Germinal center (tissue), 1 donor: ENCODE measurements around the gene CYTH2.

Source experiments
- DNase-seq: peaks from one replicate; pipeline ENCODE4 v3.0.0; 2012; ENCODE audit warnings: mixed read lengths, low spot score

The CYTH2 gene

GRCh38 chr19:48496959-48497727 lies 28.0 kb downstream of the CYTH2 start:
- DNase-seq: no peak

DNA sequence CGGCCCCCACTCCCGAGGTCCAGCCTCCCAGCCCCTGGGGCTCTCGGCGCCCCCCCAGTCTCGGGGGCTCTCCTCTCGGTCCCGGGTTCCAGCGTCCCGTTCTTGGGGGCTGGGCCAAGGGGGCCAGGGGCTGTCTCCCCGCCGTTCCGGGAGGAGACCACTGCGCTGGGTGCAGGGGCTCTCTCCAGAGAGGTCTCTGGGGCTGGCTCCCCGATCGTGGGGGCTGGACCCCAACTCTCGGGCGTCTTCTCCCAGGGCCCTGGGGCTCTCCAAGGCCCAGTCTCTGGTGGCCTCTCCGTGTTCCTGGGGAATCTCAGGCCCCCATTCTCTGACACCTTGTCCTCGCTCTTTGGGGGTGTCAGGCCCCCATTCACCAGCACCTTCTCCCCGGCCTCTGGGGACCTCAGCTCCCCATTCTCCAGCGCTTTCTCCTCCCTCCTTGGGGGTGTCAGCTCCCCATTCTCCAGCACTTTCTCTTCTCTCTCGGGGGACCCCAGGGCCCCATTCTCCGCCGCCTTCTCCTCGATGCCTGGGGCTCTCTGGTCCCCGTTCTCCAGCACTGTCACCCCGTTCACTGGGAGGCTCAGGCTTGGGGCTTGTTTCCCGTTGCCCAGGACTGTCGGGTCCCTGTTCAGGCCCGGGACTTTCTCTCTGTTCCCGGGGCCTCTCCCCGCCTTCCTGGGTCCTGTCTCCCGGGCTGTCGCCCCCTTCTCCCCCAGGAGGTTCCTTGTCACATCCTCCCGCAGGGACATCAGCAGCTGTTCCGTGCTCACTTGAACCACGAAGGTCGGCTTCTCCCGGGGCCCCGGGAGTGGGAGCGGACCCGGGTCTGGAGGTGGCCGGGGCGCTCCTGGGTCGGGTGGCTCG lies 28.8 kb downstream of the CYTH2 start:
- no peak for DNase-seq

DNA sequence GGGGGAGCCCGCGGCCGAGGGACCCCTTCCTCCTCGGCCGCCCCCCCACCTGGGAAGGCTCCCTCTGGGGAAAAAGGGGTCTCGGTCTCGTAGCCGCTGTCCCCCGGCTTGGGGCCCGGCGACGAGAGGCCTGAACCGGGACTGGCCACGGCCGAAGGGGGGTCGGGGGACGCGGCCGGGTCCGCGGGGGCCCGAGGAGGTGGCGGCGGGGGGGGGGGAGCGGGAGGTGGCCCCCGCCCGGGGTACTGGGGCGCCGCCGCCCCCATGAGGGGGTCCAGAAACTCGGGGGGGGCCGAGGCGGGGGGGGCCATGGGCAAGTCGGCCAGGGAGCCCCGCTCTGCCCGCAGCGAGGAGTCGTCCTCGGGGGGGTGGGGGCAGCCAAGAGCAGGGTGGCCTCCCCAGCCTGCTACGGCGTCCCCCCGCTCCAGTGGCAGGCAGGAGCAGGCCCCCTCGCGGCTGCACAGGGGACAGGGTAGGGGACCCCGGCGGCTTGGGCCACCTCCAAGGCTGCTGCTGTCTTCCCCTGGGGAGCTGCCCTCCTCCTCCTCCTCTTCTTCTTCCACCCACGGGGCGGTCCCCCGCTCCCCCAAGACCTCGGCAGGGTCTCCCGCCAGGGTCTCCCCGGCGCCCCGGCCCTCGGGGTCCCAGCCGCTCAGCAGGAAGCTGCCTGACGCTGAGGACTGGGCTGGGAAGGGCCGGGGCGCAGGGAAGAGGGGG lies 29.6 kb downstream of the CYTH2 start:
- no peak for DNase-seq

DNA sequence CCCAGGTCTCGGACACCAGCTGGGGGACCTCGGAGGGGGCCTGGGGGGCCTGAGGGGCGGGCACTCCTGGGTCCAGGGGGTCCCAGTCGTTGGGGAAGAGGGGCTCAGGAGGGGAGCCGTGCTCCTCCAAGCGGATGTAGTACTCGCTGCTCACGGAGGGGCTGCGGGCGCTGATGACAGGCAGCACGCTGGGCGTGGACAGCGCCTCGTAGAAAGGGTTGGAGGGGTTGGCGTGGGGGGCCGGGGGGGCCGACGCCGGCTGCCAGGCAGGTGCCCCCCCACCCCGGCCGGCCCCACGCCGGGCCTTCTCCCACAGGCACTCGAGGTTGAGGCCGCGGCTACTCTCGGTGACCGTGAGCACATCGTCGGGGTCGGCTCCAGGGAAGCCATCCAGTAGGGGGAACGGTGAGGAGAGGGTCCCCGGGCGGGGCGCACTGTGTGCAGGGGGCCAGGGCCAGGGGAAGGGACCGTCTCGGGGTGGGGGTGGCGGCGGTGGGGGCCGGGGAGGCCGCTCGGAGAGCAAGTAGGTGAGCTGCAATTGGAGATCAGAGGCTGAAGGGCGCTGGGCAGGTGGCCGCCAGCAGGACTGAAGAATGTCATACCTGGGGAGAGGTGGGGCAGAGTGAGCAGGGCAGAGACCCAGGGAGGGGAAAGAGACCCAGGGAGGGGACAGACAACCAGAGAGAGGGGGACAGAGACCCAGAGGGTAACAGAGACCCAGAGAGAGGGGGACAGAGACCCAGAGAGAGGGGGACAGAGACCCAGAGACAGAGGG lies 30.3 kb downstream of the CYTH2 start:
- no peak for DNase-seq

- no peak for DNase-seq
Measured at GRCh38 chr19:48500830-48501493, 31.8 kb downstream of the CYTH2 start.

- DNase-seq: peak; percentile 76
Measured at GRCh38 chr19:48501494-48502349, 32.6 kb downstream of the CYTH2 start.

DNA sequence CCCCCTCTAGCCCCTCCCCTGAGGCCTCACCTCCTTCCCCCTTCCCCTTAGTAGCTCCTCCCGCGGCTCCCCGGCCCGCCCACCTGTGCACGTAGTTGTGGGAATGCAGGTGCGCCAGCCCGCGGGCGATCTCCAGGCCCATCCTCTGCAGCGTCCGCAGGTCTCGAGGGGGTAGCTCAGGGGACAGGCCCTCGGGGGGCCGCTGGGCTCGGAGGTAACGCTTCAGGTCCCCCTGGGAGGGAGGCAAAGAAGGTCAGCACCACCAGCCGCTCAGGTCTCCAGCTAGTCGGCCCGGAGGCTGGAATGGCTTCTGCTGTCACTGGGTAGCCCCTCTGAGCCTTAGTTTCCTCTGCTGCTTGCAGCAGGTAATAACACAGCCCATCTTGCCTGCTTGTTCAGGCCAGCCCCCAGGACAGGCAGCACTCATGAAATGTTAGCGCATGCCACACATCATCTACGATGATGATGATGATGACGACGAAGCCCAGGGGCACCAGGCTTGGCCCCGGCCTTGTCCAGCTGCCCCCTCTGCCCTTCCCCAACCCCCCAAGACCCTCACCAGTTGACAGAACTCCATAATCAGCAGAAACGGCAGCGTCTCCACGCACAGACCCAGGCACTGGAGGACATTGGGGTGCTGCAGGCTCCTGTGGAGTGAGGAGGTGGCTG lies 33.3 kb downstream of the CYTH2 start:
- peak; percentile 87 for DNase-seq

- peak; percentile 49 for DNase-seq
Measured at GRCh38 chr19:48506138-48506733, 37.1 kb downstream of the CYTH2 start.

GRCh38 chr19:48507911-48508439 lies 38.8 kb downstream of the CYTH2 start:
- DNase-seq: no peak

DNA sequence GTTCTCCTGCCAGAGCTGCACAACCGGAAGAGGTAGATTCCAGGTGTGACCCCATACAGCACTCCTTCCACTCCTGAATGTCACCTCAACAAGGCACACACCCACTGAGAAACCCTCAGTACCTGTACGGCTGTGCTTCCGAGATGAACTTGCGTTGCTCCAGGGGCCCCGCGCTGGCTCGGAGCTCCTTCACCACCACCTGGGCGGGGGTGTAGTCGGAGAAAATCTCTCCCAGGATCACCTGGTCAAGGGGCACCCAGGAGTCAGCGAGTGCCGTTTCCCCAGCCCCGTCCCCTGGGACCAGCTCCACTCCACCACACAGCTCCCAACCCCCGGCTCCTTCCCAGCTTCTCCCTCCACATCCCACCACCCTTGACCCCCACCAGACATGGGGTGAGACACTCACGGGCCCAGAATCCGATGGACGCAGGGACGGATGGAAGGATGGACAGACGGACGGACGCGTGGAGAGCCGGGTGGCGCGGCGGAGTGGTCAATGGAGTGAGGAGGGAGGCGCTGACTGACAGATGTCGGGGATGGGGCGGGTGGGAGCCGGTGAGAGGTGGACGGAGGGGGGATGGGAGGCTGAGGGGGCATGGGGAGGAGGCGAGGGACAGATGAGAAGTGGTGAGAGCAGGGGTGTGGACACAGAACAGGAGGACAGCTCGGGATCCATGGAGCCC lies 39.7 kb downstream of the CYTH2 start:
- no peak for DNase-seq

- DNase-seq: no peak
Measured at GRCh38 chr19:48509467-48510194, 40.5 kb downstream of the CYTH2 start.

GRCh38 chr19:48510421-48511268 lies 41.5 kb downstream of the CYTH2 start:
- peak; percentile 68 for DNase-seq

DNA sequence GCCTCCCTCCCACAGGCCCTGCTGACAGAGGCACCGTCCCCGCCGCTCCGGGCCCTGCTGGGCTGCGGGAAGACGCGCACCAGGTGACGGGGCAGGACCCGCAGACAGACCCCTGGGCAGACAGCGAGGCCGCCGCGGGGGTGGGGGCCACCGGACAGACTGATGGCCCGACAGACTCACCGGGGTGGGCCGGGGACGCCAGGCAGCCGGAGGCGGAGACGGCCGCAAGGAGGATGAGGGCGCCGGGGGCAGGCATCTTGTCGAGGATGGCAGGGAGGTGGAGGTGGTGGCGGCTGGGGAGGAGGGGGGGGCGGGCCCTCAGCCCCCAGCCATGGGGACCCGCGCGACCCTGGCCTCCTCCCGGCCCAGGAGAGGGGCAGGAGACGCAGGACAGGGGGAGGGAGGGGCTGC lies 42.2 kb downstream of the CYTH2 start:
- no peak for DNase-seq

DNA sequence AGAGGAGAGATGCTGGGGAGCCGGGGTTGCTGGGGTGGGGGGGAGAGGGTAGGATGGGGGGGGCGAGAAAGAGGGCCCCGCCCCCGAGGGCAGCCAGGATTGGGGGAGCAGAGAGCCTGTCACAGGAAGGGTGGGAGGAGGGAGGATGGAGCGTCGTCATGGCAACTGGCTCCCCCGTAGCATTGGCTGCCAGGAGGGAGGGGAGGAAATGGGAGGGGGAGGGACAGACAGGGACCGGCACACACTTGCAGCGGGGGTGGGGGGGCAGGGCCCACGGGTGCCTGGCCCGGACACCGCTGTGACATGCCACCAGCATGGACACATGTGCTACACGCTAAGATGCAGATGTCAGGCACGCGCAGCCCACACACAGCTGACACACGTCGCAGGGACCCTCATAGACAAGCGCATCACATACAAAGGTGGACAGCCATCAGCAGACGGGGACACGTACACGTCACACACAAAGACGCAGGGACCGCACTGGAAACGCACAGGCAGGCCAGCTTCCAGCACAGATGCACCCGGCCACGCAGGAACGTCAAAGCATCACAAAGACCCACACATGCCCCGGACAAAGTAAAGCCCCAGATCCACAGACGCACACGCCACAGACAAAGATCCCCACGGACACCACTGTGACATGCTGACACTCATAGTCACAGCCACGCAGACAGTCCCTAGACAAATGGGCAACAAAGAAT lies 42.8 kb downstream of the CYTH2 start, which contains the start of gene LMTK3:
LMTK3 (minus strand) TSS at position 36 of the 704 bp plus-strand sequence. CDS start 259 bp downstream, outside the sequence.
- peak; percentile 57 for DNase-seq

- DNase-seq: no peak
Measured at GRCh38 chr19:48512504-48513288, 43.5 kb downstream of the CYTH2 start.
